Neural crest cell (in vitro differentiated cells): Measurements from ENCODE around the gene SLC38A8. TPM values are rescaled to one million over a fixed set of nuclear protein-coding genes. Genes with fewer than 3 reads are reported as not detected.

Experiments
- DNase-seq: peaks from one replicate; pipeline ENCODE4 v3.0.0; 2021; ENCODE audit warnings: low read depth, mixed read lengths, low spot score
- H3K27ac Mint-ChIP-seq: one replicate; pipeline ENCODE4 v1.8.0; 2021; ENCODE audit warnings: mild to moderate bottlenecking, mixed read lengths; ENCODE audit not compliant: unreplicated experiment
- H3K27me3 Mint-ChIP-seq: 2 replicates; pipeline ENCODE4 v1.8.0; 2021; ENCODE audit warnings: low read depth, mild to moderate bottlenecking, mixed read lengths
- H3K36me3 Mint-ChIP-seq: 2 replicates; pipeline ENCODE4 v1.8.0; 2021; ENCODE audit warnings: low read depth, mild to moderate bottlenecking, mixed read lengths
- H3K4me1 Mint-ChIP-seq: 2 replicates; pipeline ENCODE4 v1.8.0; 2021; ENCODE audit warnings: mixed read lengths
- H3K4me3 Mint-ChIP-seq: one replicate; pipeline ENCODE4 v1.8.0; 2021; ENCODE audit warnings: mild to moderate bottlenecking, mixed read lengths
- H3K9me3 Mint-ChIP-seq: 2 replicates; pipeline ENCODE4 v1.8.0; 2021; ENCODE audit warnings: mixed read lengths
- long read RNA-seq: library from polyadenylated mRNA; unstranded; transcript quantifications from one replicate; pipeline ENCODE4 v2.0.0, GENCODE V29; 2020
- total RNA-seq: library from RNA; stranded (reverse); gene quantifications from 2 replicates; pipeline ENCODE4 v1.2.1, GENCODE V29; 2021
- TF ChIP-seq, protein P1 (sequence below): fragments of 200-600 bp; sonication (generic); conservative IDR thresholded peaks from 2 replicates; pipeline ENCODE4 v1.5.0; 2021; ENCODE audit warnings: antibody characterized with exemption, mild to moderate bottlenecking

Gene SLC38A8
- not detected in 2 replicates for total RNA-seq
- long read RNA-seq, result 0 reads

DNA sequence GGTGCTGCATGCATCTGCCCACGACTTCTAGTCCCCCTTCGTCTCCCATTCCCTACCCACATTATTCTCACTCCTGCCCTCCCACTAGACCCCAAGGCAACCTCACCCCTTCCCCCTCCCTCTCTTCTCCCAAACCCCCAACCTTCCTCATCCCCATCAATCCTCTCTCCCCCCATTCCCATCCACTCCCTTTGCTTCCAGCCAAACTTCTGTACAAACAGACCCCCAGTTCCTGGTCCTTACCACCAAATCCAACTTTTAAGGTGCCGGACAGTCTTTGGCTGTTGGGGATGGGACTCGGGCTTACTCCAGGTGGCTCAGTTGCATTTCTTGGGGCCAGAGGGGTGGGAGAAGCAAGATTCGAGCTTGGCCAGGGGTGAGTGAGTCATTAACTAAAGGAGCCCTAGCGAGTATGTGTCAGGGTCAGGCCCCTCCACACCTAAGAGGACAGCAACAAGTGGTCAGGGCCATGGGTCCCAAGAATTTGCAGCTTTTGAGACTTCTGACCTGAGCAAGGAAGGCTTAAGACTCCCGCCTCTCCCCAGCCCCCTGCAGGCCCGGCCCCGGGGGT lies at the start of gene SLC38A8:
Gene SLC38A8 (minus strand): TSS at position 488 of the 571 bp plus-strand sequence. CDS start 638 bp downstream, outside the sequence.
- TF ChIP-seq, protein P1, sequence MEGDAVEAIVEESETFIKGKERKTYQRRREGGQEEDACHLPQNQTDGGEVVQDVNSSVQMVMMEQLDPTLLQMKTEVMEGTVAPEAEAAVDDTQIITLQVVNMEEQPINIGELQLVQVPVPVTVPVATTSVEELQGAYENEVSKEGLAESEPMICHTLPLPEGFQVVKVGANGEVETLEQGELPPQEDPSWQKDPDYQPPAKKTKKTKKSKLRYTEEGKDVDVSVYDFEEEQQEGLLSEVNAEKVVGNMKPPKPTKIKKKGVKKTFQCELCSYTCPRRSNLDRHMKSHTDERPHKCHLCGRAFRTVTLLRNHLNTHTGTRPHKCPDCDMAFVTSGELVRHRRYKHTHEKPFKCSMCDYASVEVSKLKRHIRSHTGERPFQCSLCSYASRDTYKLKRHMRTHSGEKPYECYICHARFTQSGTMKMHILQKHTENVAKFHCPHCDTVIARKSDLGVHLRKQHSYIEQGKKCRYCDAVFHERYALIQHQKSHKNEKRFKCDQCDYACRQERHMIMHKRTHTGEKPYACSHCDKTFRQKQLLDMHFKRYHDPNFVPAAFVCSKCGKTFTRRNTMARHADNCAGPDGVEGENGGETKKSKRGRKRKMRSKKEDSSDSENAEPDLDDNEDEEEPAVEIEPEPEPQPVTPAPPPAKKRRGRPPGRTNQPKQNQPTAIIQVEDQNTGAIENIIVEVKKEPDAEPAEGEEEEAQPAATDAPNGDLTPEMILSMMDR, result no peak
- H3K36me3 Mint-ChIP-seq, result no peaks in the 10 kb centered on the region
- peaks cover 3% of the 10 kb centered on the region for H3K27me3 Mint-ChIP-seq
- peak within 1 kb of the TSS; percentile 21 for H3K4me3 Mint-ChIP-seq
- DNase-seq, result no peak
- H3K27ac Mint-ChIP-seq, result no peak within 1 kb of the TSS
- no peaks in the 10 kb centered on the region for H3K9me3 Mint-ChIP-seq
- H3K4me1 Mint-ChIP-seq, result peaks cover 19% of the 10 kb centered on the region

- Mint-ChIP-seq H3K36me3 (peaks cover 7% of the 10 kb centered on the region), H3K27ac (no peak overlapping the region), H3K4me1 (no peaks in the 10 kb centered on the region), H3K27me3 (no peaks in the 10 kb centered on the region), H3K4me3 (no peak overlapping the region), H3K9me3 (no peaks in the 10 kb centered on the region)
- TF ChIP-seq, protein P1, result no peak
- no peak for DNase-seq
Measured at GRCh38 chr16:84091460-84091859, 48.9 kb upstream of the SLC38A8 start.

DNA sequence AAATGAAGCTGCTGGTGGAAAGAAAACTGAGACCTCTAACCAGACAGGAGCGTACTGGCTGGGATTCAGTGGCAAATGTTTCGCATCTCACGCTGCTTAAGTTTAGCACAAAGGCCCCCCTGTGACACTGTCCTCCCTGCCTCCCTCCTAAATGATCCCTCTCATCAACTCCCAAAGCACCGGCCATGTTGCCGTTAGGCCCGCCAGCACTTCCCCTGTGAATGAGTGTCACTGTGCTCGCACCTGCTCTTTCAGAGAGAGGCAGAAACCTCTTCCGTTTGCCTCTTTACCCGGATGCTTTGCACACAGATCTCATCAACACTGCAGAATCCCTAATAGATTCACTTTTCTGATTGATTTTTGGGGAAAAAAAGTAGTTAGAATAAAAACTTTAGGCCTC lies 47.6 kb upstream of the SLC38A8 start:
- H3K9me3 Mint-ChIP-seq, result no peaks in the 10 kb centered on the region
- no peak overlapping the region for H3K4me3 Mint-ChIP-seq
- H3K36me3 Mint-ChIP-seq, result peaks cover 7% of the 10 kb centered on the region
- DNase-seq, result no peak
- H3K27ac Mint-ChIP-seq, result no peak overlapping the region
- no peaks in the 10 kb centered on the region for H3K27me3 Mint-ChIP-seq
- H3K4me1 Mint-ChIP-seq, result no peaks in the 10 kb centered on the region
- TF ChIP-seq, protein P1, result no peak

- peaks cover 7% of the 10 kb centered on the region for H3K36me3 Mint-ChIP-seq
- H3K4me1 Mint-ChIP-seq, result no peaks in the 10 kb centered on the region
- no peak for DNase-seq
- H3K4me3 Mint-ChIP-seq, result no peak overlapping the region
- H3K27ac Mint-ChIP-seq, result no peak overlapping the region
- no peaks in the 10 kb centered on the region for H3K9me3 Mint-ChIP-seq
- TF ChIP-seq, protein P1, result no peak
- H3K27me3 Mint-ChIP-seq, result no peaks in the 10 kb centered on the region
Measured at GRCh38 chr16:84088695-84089395, 46.2 kb upstream of the SLC38A8 start.

GRCh38 chr16:84087466-84088151 lies 45.0 kb upstream of the SLC38A8 start:
- H3K36me3 Mint-ChIP-seq, result peaks cover 3% of the 10 kb centered on the region

More at GRCh38 chr16:84087466-84088151, 45.0 kb upstream of the SLC38A8 start:
- Mint-ChIP-seq H3K4me1 (no peaks in the 10 kb centered on the region), H3K4me3 (no peak overlapping the region), H3K27ac (peak overlapping the region; percentile 54), H3K9me3 (no peaks in the 10 kb centered on the region), H3K27me3 (no peaks in the 10 kb centered on the region)
- DNase-seq, result no peak
- TF ChIP-seq, protein P1, result no peak
